CD4-positive, alpha-beta T cell (primary cell): ENCODE measurements around the gene PSMB9. TPM values are rescaled to one million over a fixed set of nuclear protein-coding genes. Genes with fewer than 3 reads are reported as not detected.
A peak's percentile ranks its signal among the peaks of the same experiment; 100 is the strongest.

Source experiments
- ATAC-seq: fragments of 200-7000 bp; cut with Tn5 transposase; one replicate; pipeline ENCODE4 v1.10.0; 2022; ENCODE audit warnings: mild to moderate bottlenecking; ENCODE audit not compliant: poor library complexity
- CTCF ChIA-PET: fragments of 350-600 bp; sonication (Branson Sonifier 250); formaldehyde crosslinking; loops from one replicate; lab custom pipeline; 2021; ENCODE audit warnings: antibody characterized with exemption, inconsistent platforms; lab: Charles Lee
- POLR2A ChIA-PET: fragments of 350-600 bp; sonication (Branson Sonifier 250); formaldehyde crosslinking; loops from one replicate; lab custom pipeline; 2021; ENCODE audit warnings: antibody characterized with exemption, inconsistent platforms; lab: Charles Lee
- DNase-seq, 14 experiments: peaks; one replicate each; pipeline ENCODE4 v3.0.0-alpha.2; 2013 to 2020; ENCODE audit warnings: mixed read lengths in 2 of 14
- H3K27ac ChIP-seq, 2 donors: one replicate each; pipeline versions ENCODE4 v1.5.1 to v1.7.0; 2013; ENCODE audit warnings: low read length in 2 of 2, low read depth in 1 of 2, mild to moderate bottlenecking in 1 of 2
- H3K27me3 ChIP-seq, 2 experiments: 1 replicate in 1 of 2; 2 replicates in 1 of 2; pipeline versions ENCODE4 v1.6.1 to v1.7.0; 2013; ENCODE audit warnings: low read length in 2 of 2, control low read depth in 1 of 2, mild to moderate bottlenecking in 1 of 2, moderate library complexity in 1 of 2; ENCODE audit not compliant: insufficient read depth in 2 of 2, control insufficient read depth in 1 of 2
- H3K36me3 ChIP-seq: one replicate; pipeline ENCODE4 v1.6.1; 2013; ENCODE audit warnings: low read length, control low read depth; ENCODE audit not compliant: insufficient read depth
- H3K4me1 ChIP-seq: one replicate; pipeline ENCODE4 v1.6.1; 2013; ENCODE audit warnings: low read length, control low read depth; ENCODE audit not compliant: insufficient read depth
- H3K4me3 ChIP-seq: one replicate; pipeline ENCODE4 v1.5.1; 2013; ENCODE audit warnings: mild to moderate bottlenecking, low read length, moderate library complexity
- H3K9me3 ChIP-seq, 2 experiments: 1 replicate in 1 of 2; 2 replicates in 1 of 2; pipeline versions ENCODE4 v1.6.1 to v1.7.0; 2013; ENCODE audit warnings: low read length in 2 of 2, mild to moderate bottlenecking in 2 of 2, control low read depth in 1 of 2, moderate library complexity in 1 of 2; ENCODE audit not compliant: control insufficient read depth in 1 of 2, insufficient read depth in 1 of 2
- H3K27ac Mint-ChIP-seq: one replicate; pipeline ENCODE4 v1.8.0; 2020; ENCODE audit warnings: mixed read lengths
- H3K27me3 Mint-ChIP-seq: one replicate; pipeline ENCODE4 v1.8.0; 2021; ENCODE audit warnings: mixed read lengths
- H3K36me3 Mint-ChIP-seq: one replicate; pipeline ENCODE4 v1.8.0; 2021; ENCODE audit warnings: low read depth, mixed read lengths
- H3K4me1 Mint-ChIP-seq: one replicate; pipeline ENCODE4 v1.8.0; 2021; ENCODE audit warnings: low read depth, mixed read lengths
- H3K4me3 Mint-ChIP-seq: one replicate; pipeline ENCODE4 v1.8.0; 2020; ENCODE audit warnings: mild to moderate bottlenecking, mixed read lengths
- H3K9me3 Mint-ChIP-seq: one replicate; pipeline ENCODE4 v1.8.0; 2020; ENCODE audit warnings: mixed read lengths
- CTCF ChIP-seq: fragments of 200-600 bp; IDR thresholded peaks from one replicate; pipeline ENCODE4 v1.8.0; 2022; ENCODE audit warnings: antibody characterized with exemption, mild to moderate bottlenecking
- intact Hi-C, 2 experiments: fragments of 100-400 bp; cut with DNase I in 1 of 2; cut with micrococcal nuclease in 1 of 2; formaldehyde crosslinking; loops; one replicate each; pipeline versions ENCODE4 v1.15.1 to v1.9.0; 2023 to 2025; cut with DNase I, micrococcal nuclease
- total RNA-seq, 174 experiments: library from RNA in 2 of 174; stranded (reverse) in 2 of 174; gene quantifications; one replicate each; pipeline ENCODE4 v1.2.3 and lab custom pipeline; 2021 to 2026

Gene PSMB9
- total RNA-seq, 2 experiments from 2014 or later, result 37.2 to 38.4 TPM

GRCh38 chr6:32819729-32820128 lies 34.3 kb upstream of the PSMB9 start:
- Histone ChIP-seq H3K27me3 (no peaks in the 10 kb centered on the region), H3K9me3 (no peaks in the 10 kb centered on the region), H3K4me1 (no peaks in the 10 kb centered on the region), H3K27ac (no peak overlapping the region), H3K4me3 (no peak overlapping the region), H3K36me3 (no peaks in the 10 kb centered on the region)
- H3K4me1 Mint-ChIP-seq, result no peaks in the 10 kb centered on the region
- no peaks in the 10 kb centered on the region for H3K36me3 Mint-ChIP-seq
- CTCF ChIA-PET, result interaction anchor here (1.1 to 2.0 kb wide), 2 partner anchors 11 to 19 kb away, joined by 3 to 7 read pairs; partner anchors contain the start of gene TAP2
- H3K4me3 Mint-ChIP-seq, result no peak overlapping the region
- no peak overlapping the region for H3K27ac Mint-ChIP-seq
- intact Hi-C loops, result no loop called here
- POLR2A ChIA-PET, result no interaction called here
- no peak for ATAC-seq
- H3K27me3 Mint-ChIP-seq, result no peaks in the 10 kb centered on the region
- TF ChIP-seq CTCF, result no peak
- H3K9me3 Mint-ChIP-seq, result no peaks in the 10 kb centered on the region
- DNase-seq, result no peak

- POLR2A ChIA-PET, result interaction anchor here (1.3 to 2.1 kb wide), 4 partner anchors 13 to 42 kb away, joined by 5 to 14 read pairs (median 8); partner anchors contain the start of genes PSMB9, TAP1 and TAP2
Observed at GRCh38 chr6:32825966-32826365, 28.0 kb upstream of the PSMB9 start.

GRCh38 chr6:32827025-32827424 lies 27.0 kb upstream of the PSMB9 start:
- POLR2A ChIA-PET, result interaction anchor here (1.2 to 2.1 kb wide), 4 partner anchors 11 to 145 kb away, joined by 3 to 14 read pairs (median 8); partner anchors contain the start of gene TAP2

More at GRCh38 chr6:32825966-32826365, 28.0 kb upstream of the PSMB9 start:
- H3K9me3 ChIP-seq, result no peaks in the 10 kb centered on the region
- TF ChIP-seq CTCF, result peak; percentile 26
- Mint-ChIP-seq H3K4me3 (no peak overlapping the region), H3K36me3 (peaks cover 42% of the 10 kb centered on the region), H3K9me3 (no peaks in the 10 kb centered on the region), H3K4me1 (no peaks in the 10 kb centered on the region), H3K27me3 (no peaks in the 10 kb centered on the region), H3K27ac (no peak overlapping the region)
- H3K4me3 ChIP-seq, result no peak overlapping the region
- H3K27ac ChIP-seq, result no peak overlapping the region
- ATAC-seq, result no peak
- CTCF ChIA-PET, result interaction anchor here (2.0 to 3.4 kb wide), 3 partner anchors 13 to 42 kb away, joined by 5 to 19 read pairs (median 18); partner anchors contain the start of genes PSMB9, TAP1 and TAP2
- intact Hi-C loops, result loop anchor here in 1 of 2 experiments (5.0 kb wide), 1 partner anchor 41 kb away; no protein-coding TSS in a partner anchor
- H3K36me3 ChIP-seq, result peaks cover 38% of the 10 kb centered on the region
- no peaks in the 10 kb centered on the region for H3K27me3 ChIP-seq
- H3K4me1 ChIP-seq, result no peaks in the 10 kb centered on the region
- DNase-seq, result peak in 1 of 14 experiments; percentile 43

More at GRCh38 chr6:32827025-32827424, 27.0 kb upstream of the PSMB9 start:
- Histone ChIP-seq H3K27ac (no peak overlapping the region), H3K9me3 (no peaks in the 10 kb centered on the region), H3K36me3 (peaks cover 49% of the 10 kb centered on the region), H3K4me3 (no peak overlapping the region), H3K4me1 (no peaks in the 10 kb centered on the region), H3K27me3 (no peaks in the 10 kb centered on the region)
- Mint-ChIP-seq H3K4me1 (peaks cover 6% of the 10 kb centered on the region), H3K9me3 (no peaks in the 10 kb centered on the region), H3K27ac (peak overlapping the region; percentile 20), H3K4me3 (no peak overlapping the region), H3K27me3 (no peaks in the 10 kb centered on the region), H3K36me3 (peaks cover 52% of the 10 kb centered on the region)
- DNase-seq, result no peak
- CTCF ChIA-PET, result interaction anchor here (1.5 to 2.1 kb wide), 3 partner anchors 14 to 41 kb away, joined by 3 to 18 read pairs (median 5); partner anchors contain the start of genes PSMB9 and TAP1
- ATAC-seq, result no peak
- intact Hi-C loops, result loop anchor here in 1 of 2 experiments (5.0 kb wide), 1 partner anchor 40 kb away; no protein-coding TSS in a partner anchor
- TF ChIP-seq CTCF, result no peak
